Tibial artery (tissue), 4 donors: Measurements from ENCODE around the gene ELF5.

Experiments used
- DNase-seq, 2 donors: peaks; one replicate each; pipeline ENCODE4 v3.0.0-alpha.2; 2019
- H3K27ac ChIP-seq, 2 donors: fragments of 200-600 bp; sonication (generic) in 1 of 2; 1 replicate in 1 of 2; 2 replicates in 1 of 2; pipeline ENCODE4 v1.5.1; 2018 to 2019; ENCODE audit warnings: mild to moderate bottlenecking in 1 of 2
- H3K27me3 ChIP-seq, 2 donors: fragments of 200-600 bp; sonication (generic) in 1 of 2; one replicate each; pipeline versions ENCODE4 v1.5.1 to v1.6.0; 2016 to 2019
- H3K36me3 ChIP-seq, 3 donors: fragments of 200-600 bp; sonication (generic) in 2 of 3; one replicate each; pipeline ENCODE4 v1.5.1; 2016 to 2019; ENCODE audit warnings: mild to moderate bottlenecking in 2 of 3
- H3K4me1 ChIP-seq, 4 donors: fragments of 200-600 bp; sonication (generic) in 2 of 4; 1 replicate in 3 of 4; 2 replicates in 1 of 4; pipeline ENCODE4 v1.5.1; 2016 to 2019
- H3K4me3 ChIP-seq, 2 donors: fragments of 200-600 bp; sonication (generic) in 1 of 2; 1 replicate in 1 of 2; 2 replicates in 1 of 2; pipeline ENCODE4 v1.5.1; 2018 to 2019; ENCODE audit warnings: mild to moderate bottlenecking in 2 of 2
- H3K9me3 ChIP-seq, 3 donors: fragments of 200-600 bp; sonication (generic) in 1 of 3; one replicate each; pipeline ENCODE4 v1.5.1; 2016 to 2019
- CTCF ChIP-seq, 2 experiments: fragments of 200-600 bp in 1 of 2; fragments of 450-650 bp in 1 of 2; IDR thresholded peaks; one replicate each; pipeline ENCODE4 v1.5.1; 2017 to 2019; ENCODE audit warnings: antibody characterized with exemption in 2 of 2, mild to moderate bottlenecking in 1 of 2, moderate library complexity in 1 of 2
- intact Hi-C: fragments of 100-400 bp; cut with DNase I; formaldehyde crosslinking; loops from one replicate; pipeline ENCODE4 v1.15.0; 2023; ENCODE audit warnings: low total_unique reads

ELF5 gene

DNA sequence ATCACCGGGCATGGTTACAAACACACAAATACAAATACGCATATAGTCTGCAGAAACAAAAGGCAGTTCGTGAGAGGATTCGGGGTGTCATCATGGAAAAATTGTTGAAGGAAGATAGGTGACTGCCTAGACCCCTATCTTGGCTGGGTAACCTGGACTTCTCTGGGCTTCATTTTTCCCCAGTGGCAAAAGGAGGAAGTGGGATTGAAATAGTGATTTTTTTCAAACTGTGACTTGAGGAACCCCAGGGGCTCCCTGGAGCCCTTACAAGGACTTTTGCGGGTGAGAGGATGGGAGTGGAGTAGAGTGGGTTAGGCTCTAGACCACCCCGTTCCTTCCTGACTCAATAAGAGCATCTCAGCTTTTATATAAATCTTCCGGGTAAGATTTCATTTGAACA lies 1.0 kb upstream of the ELF5 start:
- intact Hi-C loops, result no loop called here
- TF ChIP-seq CTCF (IDR thresholded peaks at IDR 0.05), result no peak
- no peak overlapping the region for H3K27ac ChIP-seq
- no peaks in the 10 kb centered on the region for H3K9me3 ChIP-seq
- H3K27me3 ChIP-seq, result no peaks in the 10 kb centered on the region
- H3K4me3 ChIP-seq, result no peak overlapping the region
- no peak for DNase-seq
- no peaks in the 10 kb centered on the region for H3K4me1 ChIP-seq
- no peaks in the 10 kb centered on the region for H3K36me3 ChIP-seq

DNA sequence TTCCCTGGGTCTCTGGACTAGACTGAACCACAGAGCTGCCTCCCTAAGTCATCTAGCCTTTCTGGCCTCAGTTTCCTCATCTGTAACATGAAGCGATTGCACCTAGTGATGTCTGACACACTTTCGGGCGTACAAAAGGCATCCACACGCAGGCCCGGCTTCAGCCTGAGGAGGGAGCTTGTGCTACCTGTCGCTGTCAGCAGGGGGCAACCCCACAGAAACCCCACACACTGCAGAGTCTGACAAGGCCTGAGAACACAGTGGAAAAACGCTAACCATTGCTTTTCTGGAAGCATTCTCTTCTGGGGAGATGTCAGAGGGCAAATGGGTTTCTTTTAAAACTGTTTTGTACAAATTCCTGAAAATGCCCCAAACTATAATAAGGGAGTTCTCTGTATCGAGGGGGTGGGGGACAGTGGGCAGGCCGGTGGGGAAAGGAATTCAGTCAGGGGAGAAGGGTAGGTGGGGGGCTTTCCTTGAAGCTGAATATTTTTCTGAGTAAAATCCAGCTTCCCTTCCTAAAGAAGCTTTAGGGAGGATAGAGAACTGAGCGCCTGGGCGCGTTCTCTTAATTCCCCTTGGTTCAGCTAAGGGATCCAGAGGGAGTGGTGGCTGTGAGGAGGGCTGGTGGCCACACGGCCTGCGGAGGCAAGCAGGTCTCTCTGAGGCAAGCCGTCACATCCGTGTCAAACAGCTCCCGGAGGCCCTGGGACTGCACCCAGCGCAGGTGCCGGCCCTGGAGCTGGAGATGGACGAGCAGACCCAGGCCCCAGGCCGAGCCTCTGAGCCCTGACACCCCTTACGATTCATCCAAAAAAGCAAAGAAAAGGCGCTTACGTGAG lies 533 bp downstream of the ELF5 start:
- no peaks in the 10 kb centered on the region for H3K27me3 ChIP-seq
- no peaks in the 10 kb centered on the region for H3K36me3 ChIP-seq
- H3K4me1 ChIP-seq, result no peaks in the 10 kb centered on the region
- no peak overlapping the region for H3K27ac ChIP-seq
- no peaks in the 10 kb centered on the region for H3K9me3 ChIP-seq
- TF ChIP-seq CTCF (IDR thresholded peaks at IDR 0.05), result peak; percentile 38 to 55
- DNase-seq, result peak in 1 of 2 donors; percentile 28
- H3K4me3 ChIP-seq, result no peak overlapping the region
- intact Hi-C loops, result no loop called here

- H3K4me1 ChIP-seq, result no peaks in the 10 kb centered on the region
- no peak overlapping the region for H3K4me3 ChIP-seq
- no peak for DNase-seq
- no peak for TF ChIP-seq CTCF (IDR thresholded peaks at IDR 0.05)
- intact Hi-C loops, result no loop called here
- H3K27ac ChIP-seq, result no peak overlapping the region
- no peaks in the 10 kb centered on the region for H3K36me3 ChIP-seq
- no peaks in the 10 kb centered on the region for H3K27me3 ChIP-seq
- H3K9me3 ChIP-seq, result no peaks in the 10 kb centered on the region
Observed at GRCh38 chr11:34510673-34511072, 2.9 kb downstream of the ELF5 start.

GRCh38 chr11:34510218-34510617 lies 3.4 kb downstream of the ELF5 start:
- Histone ChIP-seq H3K4me3 (no peak overlapping the region), H3K27me3 (no peaks in the 10 kb centered on the region), H3K4me1 (no peaks in the 10 kb centered on the region), H3K9me3 (no peaks in the 10 kb centered on the region), H3K27ac (no peak overlapping the region), H3K36me3 (no peaks in the 10 kb centered on the region)
- TF ChIP-seq CTCF (IDR thresholded peaks at IDR 0.05), result no peak
- DNase-seq, result no peak
- intact Hi-C loops, result no loop called here

- no peak for TF ChIP-seq CTCF (IDR thresholded peaks at IDR 0.05)
- Histone ChIP-seq H3K4me3 (no peak overlapping the region), H3K9me3 (no peaks in the 10 kb centered on the region), H3K4me1 (no peaks in the 10 kb centered on the region), H3K27ac (no peak overlapping the region), H3K27me3 (no peaks in the 10 kb centered on the region), H3K36me3 (no peaks in the 10 kb centered on the region)
- DNase-seq, result no peak
- intact Hi-C loops, result no loop called here
Observed at GRCh38 chr11:34509336-34509876, 4.2 kb downstream of the ELF5 start.
